ENCODE measurements around the gene AXIN1. TPM values are rescaled to one million over a fixed set of nuclear protein-coding genes. Genes with fewer than 3 reads are reported as not detected.

AXIN1 gene
- total and polyA plus RNA-seq, 9 donors = 3.7 to 27.2 (median 23.0) TPM

DNA sequence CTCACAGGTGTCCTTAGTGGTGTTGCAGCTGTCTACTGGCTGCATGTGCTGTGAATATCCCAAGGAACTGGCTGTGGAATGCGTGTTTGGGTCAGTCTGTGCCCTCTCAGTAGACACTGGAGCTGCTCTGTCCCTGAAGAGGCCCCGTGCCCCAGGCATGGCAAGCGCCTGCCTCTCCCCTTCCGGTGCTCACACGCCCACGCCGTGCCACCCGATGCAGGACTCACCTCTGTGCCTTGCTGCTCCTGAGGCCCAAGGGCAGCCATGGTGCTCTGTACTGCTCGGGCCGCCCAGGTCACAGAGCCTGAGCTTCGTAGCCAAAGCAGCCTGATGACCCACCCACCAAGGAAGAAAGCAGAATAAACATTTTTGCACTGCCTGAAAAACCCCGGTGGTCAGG is 86.8 kb downstream of the AXIN1 start:
- WGBS, 3 donors = 16 to 34% (median 32%) methylated on average over 10 to 12 of the region's 12 CpGs
- H3K9me3 ChIP-seq = no peaks in the 10 kb centered on the region
- H3K4me1 ChIP-seq (ENCODE audit: insufficient read depth) = peaks cover 8% of the 10 kb centered on the region
- intact Hi-C loops (cut with DNase I) = no loop called here
- no peaks in the 10 kb centered on the region for H3K27me3 ChIP-seq
- no peak overlapping the region for H3K4me3 ChIP-seq
- no peak overlapping the region for H3K27ac ChIP-seq
- no peaks in the 10 kb centered on the region for H3K36me3 ChIP-seq
- no peak for DNase-seq
- TF ChIP-seq EP300 (IDR thresholded peaks at IDR 0.05) = no peak
- TF ChIP-seq, protein P1, sequence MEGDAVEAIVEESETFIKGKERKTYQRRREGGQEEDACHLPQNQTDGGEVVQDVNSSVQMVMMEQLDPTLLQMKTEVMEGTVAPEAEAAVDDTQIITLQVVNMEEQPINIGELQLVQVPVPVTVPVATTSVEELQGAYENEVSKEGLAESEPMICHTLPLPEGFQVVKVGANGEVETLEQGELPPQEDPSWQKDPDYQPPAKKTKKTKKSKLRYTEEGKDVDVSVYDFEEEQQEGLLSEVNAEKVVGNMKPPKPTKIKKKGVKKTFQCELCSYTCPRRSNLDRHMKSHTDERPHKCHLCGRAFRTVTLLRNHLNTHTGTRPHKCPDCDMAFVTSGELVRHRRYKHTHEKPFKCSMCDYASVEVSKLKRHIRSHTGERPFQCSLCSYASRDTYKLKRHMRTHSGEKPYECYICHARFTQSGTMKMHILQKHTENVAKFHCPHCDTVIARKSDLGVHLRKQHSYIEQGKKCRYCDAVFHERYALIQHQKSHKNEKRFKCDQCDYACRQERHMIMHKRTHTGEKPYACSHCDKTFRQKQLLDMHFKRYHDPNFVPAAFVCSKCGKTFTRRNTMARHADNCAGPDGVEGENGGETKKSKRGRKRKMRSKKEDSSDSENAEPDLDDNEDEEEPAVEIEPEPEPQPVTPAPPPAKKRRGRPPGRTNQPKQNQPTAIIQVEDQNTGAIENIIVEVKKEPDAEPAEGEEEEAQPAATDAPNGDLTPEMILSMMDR (IDR thresholded peaks at IDR 0.05) = no peak
- no peak for TF ChIP-seq POLR2A (IDR thresholded peaks at IDR 0.05)

DNA sequence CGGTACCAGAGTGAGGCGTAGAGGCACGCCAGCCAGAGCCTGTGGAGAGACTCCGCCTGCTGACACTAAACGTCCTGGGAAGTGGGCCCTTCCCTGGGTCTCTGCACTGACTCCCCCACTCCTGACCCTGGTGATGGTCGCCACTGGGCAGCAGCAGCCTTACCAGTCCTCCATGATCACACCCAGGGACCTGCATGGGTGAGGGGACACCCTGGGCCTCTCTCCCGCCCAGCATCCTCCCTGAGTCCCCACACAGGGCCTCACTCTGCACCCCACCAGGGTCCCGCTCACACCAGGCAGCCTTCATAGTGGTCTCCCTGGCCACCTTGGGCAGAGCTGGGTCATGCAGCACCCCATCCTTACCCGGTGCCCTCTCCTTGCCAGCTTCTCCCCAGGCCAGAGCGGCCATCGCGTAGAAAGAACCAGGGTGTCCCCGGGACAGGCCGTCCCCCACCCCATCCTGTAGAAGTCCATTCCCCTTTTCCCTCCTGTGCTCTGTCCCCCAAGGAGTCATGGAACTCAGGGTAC is 87.5 kb downstream of the AXIN1 start:
- TF ChIP-seq, protein P1 (IDR thresholded peaks at IDR 0.05) = no peak
- no peak for TF ChIP-seq EP300 (IDR thresholded peaks at IDR 0.05)
- no peak for TF ChIP-seq POLR2A (IDR thresholded peaks at IDR 0.05)
- Histone ChIP-seq H3K36me3 (no peaks in the 10 kb centered on the region), H3K4me3 (no peak overlapping the region), H3K27me3 (no peaks in the 10 kb centered on the region), H3K27ac (no peak overlapping the region), H3K4me1 (ENCODE audit: insufficient read depth) (peaks cover 8% of the 10 kb centered on the region), H3K9me3 (no peaks in the 10 kb centered on the region)
- intact Hi-C loops (cut with DNase I) = no loop called here
- 86 to 89% (median 88%) methylated on average over 13 to 14 of the region's 14 CpGs for WGBS, 3 donors
- no peak for DNase-seq

DNA sequence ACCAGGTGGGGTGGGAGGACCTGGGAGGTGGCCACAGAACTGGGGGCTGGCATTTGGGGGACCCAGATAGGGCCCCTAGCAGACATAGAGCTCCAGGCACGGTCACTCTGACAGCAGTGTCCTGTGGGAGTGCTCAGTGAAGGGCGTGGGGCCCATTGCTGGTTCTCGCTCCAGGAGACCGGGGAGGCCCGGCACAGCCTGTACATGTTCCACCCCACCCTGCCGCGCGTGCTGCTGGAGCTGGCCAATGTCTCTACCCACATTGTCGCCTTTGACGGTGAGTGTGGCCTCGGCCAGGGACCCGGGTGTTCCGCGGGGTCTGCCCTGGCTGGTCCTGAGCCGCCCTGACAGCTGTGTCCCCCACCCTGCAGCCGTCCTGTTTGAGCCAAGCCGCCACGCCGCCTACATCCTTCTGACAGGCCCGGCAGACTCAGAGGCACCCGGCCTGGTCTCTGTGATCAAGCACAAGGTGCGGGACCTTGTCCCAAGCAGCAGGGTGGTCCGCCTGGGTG is 88.0 kb downstream of the AXIN1 start:
- no peak for DNase-seq
- no peaks in the 10 kb centered on the region for H3K36me3 ChIP-seq
- intact Hi-C loops (cut with DNase I) = no loop called here
- no peak overlapping the region for H3K27ac ChIP-seq
- H3K4me1 ChIP-seq (ENCODE audit: insufficient read depth) = peaks cover 8% of the 10 kb centered on the region
- no peaks in the 10 kb centered on the region for H3K9me3 ChIP-seq
- no peak for TF ChIP-seq POLR2A (IDR thresholded peaks at IDR 0.05)
- TF ChIP-seq, protein P1 (IDR thresholded peaks at IDR 0.05) = no peak
- TF ChIP-seq EP300 (IDR thresholded peaks at IDR 0.05) = no peak
- no peaks in the 10 kb centered on the region for H3K27me3 ChIP-seq
- 91 to 93% (median 93%) methylated on average over 22 to 23 of the region's 23 CpGs for WGBS, 3 donors
- no peak overlapping the region for H3K4me3 ChIP-seq

DNA sequence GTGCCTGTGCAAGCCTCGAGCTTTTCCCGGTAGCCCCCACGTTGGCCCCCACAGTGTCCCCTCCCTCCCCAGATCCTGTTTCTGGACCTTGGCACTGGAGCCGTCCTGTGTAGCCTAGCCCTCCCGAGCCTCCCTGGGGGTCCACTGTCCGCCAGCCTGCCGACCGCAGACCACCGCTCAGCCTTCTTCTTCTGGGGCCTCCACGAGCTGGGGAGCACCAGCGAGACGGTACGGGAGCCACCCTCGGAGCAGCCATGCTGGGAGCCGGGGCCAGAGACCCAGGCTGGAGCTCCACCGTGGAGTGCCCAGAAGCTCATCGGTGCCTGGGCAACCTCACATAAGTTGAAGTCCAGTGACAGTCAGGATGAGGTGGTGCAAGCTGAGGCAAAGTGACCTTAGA is 88.6 kb downstream of the AXIN1 start:
- Histone ChIP-seq H3K4me3 (no peak overlapping the region), H3K4me1 (ENCODE audit: insufficient read depth) (peaks cover 8% of the 10 kb centered on the region), H3K27me3 (no peaks in the 10 kb centered on the region), H3K36me3 (no peaks in the 10 kb centered on the region), H3K27ac (no peak overlapping the region), H3K9me3 (no peaks in the 10 kb centered on the region)
- TF ChIP-seq POLR2A (IDR thresholded peaks at IDR 0.05) = no peak
- TF ChIP-seq EP300 (IDR thresholded peaks at IDR 0.05) = no peak
- DNase-seq = no peak
- intact Hi-C loops (cut with DNase I) = no loop called here
- WGBS, 3 donors = 88 to 94% (median 91%) methylated on average over 17 of the region's 17 CpGs

DNA sequence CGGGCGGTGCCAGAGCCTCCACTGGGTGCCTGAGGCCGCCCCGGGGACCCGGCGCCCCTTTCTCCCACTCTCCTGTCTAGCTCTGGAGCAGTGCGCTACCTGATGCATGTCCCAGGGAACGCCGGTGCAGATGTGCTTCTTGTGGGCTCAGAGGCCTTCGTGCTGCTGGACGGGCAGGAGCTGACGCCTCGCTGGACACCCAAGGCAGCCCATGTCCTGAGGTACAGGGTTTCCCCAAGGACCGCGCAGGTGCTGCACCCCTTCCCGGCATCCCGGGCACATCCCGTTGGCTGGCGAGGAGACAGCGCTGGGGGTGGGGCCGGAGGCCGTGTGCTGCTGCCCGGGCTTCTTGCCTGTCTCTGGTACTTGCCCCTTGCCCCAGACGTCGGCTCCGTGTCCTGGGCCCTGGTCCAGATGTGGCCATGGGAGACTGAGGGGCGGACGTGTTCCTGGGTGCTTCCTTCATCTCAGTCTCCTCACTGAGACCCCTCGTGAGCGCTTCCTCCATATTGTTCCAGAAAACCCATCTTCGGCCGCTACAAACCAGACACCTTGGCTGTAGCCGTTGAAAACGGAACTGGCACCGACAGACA is 89.2 kb downstream of the AXIN1 start:
- Histone ChIP-seq H3K27ac (no peak overlapping the region), H3K36me3 (no peaks in the 10 kb centered on the region), H3K27me3 (no peaks in the 10 kb centered on the region), H3K9me3 (no peaks in the 10 kb centered on the region), H3K4me1 (ENCODE audit: insufficient read depth) (peaks cover 8% of the 10 kb centered on the region), H3K4me3 (no peak overlapping the region)
- WGBS, 3 donors = 89 to 93% (median 92%) methylated on average over 33 to 35 of the region's 35 CpGs
- DNase-seq = no peak
- TF ChIP-seq, protein P1 (IDR thresholded peaks at IDR 0.05) = no peak
- no peak for TF ChIP-seq EP300 (IDR thresholded peaks at IDR 0.05)
- no peak for TF ChIP-seq POLR2A (IDR thresholded peaks at IDR 0.05)
- intact Hi-C loops (cut with DNase I) = no loop called here
